Right atrium auricular region (tissue), 2 donors: ENCODE measurements around the gene HPCAL1. TPM values are rescaled to one million over a fixed set of nuclear protein-coding genes. Genes with fewer than 3 reads are reported as not detected.

Experiments
- DNase-seq: peaks from one replicate; pipeline ENCODE4 v3.0.0-alpha.2; 2019; ENCODE audit warnings: low spot score
- H3K27ac ChIP-seq, 2 donors: fragments of 200-600 bp; sonication (generic); 1 replicate in 1 of 2; 2 replicates in 1 of 2; pipeline ENCODE4 v1.5.1; 2016 to 2019
- H3K27me3 ChIP-seq, 2 donors: fragments of 200-600 bp; sonication (generic); one replicate each; pipeline versions ENCODE4 v1.5.1 to v1.6.0; 2017 to 2019
- H3K36me3 ChIP-seq: fragments of 200-600 bp; sonication (generic); one replicate; pipeline ENCODE4 v1.5.1; 2016
- H3K4me1 ChIP-seq, 2 donors: fragments of 200-600 bp; sonication (generic); one replicate each; pipeline versions ENCODE4 v1.5.1 to v1.6.0; 2017 to 2019
- H3K4me3 ChIP-seq, 2 donors: fragments of 200-600 bp; sonication (generic); 1 replicate in 1 of 2; 2 replicates in 1 of 2; pipeline ENCODE4 v1.5.1; 2017 to 2019; ENCODE audit warnings: mild to moderate bottlenecking in 1 of 2, moderate library complexity in 1 of 2
- H3K9me3 ChIP-seq, 2 donors: fragments of 200-600 bp; sonication (generic); one replicate each; pipeline ENCODE4 v1.5.1; 2019
- total RNA-seq, 2 donors: library from RNA; depleted of rRNA; stranded (reverse); fragments of >200 nt; gene quantifications; one replicate each; pipeline ENCODE4 v1.1.0, GENCODE V29; 2016
- TF ChIP-seq, protein P1 (sequence below), 2 donors: fragments of 200-600 bp; sonication (generic); IDR thresholded peaks; one replicate each; pipeline ENCODE4 v1.5.1; 2019; ENCODE audit warnings: antibody characterized with exemption in 2 of 2

HPCAL1 gene
- total RNA-seq, 2 donors from 2014 or later = 28.7 to 35.5 TPM

DNA sequence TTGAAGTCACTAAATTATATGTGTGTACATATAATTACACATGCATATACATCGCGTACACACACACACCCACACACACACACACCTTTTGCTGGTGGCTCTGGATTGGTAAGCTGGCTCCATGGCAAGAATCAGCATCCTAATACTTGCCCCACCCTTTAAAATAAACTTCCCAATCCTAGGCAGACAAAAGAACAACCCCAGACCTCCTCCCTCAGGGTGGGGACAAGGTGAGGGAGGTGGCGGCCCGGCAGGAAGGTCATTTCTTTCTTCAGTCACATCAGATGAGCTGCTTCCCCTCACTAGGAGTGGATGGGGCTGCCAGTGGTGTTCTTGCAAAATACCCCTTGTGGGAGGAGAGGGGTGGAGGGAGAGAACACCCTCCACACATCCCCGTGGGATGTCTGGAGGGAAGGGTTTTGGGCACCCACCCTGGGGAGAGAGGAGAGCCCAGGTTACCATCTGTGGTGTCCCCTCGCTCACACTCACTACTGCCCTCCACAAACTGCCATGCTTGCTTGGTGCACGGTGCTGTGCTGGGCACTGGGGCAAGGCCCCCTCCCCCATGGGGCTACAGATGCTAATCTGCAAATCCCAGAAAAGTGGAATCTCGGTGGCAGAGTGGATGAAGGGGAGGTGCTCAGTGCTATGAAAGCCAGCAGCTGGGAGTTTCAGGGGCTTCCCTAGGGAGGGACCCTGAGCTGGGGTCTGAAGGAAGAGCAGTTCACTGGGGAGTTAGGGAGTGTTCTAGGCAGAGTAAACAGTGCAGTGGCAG, 81.4 kb downstream of the HPCAL1 start:
- TF ChIP-seq, protein P1, sequence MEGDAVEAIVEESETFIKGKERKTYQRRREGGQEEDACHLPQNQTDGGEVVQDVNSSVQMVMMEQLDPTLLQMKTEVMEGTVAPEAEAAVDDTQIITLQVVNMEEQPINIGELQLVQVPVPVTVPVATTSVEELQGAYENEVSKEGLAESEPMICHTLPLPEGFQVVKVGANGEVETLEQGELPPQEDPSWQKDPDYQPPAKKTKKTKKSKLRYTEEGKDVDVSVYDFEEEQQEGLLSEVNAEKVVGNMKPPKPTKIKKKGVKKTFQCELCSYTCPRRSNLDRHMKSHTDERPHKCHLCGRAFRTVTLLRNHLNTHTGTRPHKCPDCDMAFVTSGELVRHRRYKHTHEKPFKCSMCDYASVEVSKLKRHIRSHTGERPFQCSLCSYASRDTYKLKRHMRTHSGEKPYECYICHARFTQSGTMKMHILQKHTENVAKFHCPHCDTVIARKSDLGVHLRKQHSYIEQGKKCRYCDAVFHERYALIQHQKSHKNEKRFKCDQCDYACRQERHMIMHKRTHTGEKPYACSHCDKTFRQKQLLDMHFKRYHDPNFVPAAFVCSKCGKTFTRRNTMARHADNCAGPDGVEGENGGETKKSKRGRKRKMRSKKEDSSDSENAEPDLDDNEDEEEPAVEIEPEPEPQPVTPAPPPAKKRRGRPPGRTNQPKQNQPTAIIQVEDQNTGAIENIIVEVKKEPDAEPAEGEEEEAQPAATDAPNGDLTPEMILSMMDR (IDR thresholded peaks at IDR 0.05) = no peak
- Histone ChIP-seq H3K4me1 (peaks cover 0 to 54% of the 10 kb centered on the region in 2 donors), H3K36me3 (no peaks in the 10 kb centered on the region), H3K4me3 (no peak overlapping the region), H3K9me3 (no peaks in the 10 kb centered on the region), H3K27me3 (no peaks in the 10 kb centered on the region), H3K27ac (no peak overlapping the region)
- DNase-seq = no peak

DNA sequence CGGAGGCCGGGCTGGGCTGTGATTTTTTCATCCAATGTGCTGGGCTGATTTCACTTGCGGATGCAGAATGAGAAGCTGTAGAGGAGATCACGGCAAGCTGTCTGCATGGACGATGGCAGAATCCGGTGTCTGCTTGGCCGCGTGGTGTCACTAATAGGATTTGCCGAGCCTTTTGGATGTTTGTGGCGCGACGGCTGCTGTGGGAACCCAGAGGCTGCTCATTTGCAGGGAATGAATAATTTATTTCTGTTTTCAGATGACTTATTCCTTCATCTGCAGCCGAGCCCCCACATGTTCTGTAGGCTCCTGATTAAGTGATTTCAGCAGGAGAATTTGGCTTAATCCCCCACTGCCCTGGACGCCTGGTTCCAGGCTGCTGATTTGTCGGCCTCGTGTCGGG, 82.8 kb downstream of the HPCAL1 start:
- H3K27ac ChIP-seq = no peak overlapping the region
- DNase-seq = no peak
- H3K36me3 ChIP-seq = no peaks in the 10 kb centered on the region
- H3K9me3 ChIP-seq = no peaks in the 10 kb centered on the region
- TF ChIP-seq, protein P1 (IDR thresholded peaks at IDR 0.05) = no peak
- H3K4me1 ChIP-seq = peaks cover 0 to 51% of the 10 kb centered on the region in 2 donors
- no peak overlapping the region for H3K4me3 ChIP-seq
- no peaks in the 10 kb centered on the region for H3K27me3 ChIP-seq

DNA sequence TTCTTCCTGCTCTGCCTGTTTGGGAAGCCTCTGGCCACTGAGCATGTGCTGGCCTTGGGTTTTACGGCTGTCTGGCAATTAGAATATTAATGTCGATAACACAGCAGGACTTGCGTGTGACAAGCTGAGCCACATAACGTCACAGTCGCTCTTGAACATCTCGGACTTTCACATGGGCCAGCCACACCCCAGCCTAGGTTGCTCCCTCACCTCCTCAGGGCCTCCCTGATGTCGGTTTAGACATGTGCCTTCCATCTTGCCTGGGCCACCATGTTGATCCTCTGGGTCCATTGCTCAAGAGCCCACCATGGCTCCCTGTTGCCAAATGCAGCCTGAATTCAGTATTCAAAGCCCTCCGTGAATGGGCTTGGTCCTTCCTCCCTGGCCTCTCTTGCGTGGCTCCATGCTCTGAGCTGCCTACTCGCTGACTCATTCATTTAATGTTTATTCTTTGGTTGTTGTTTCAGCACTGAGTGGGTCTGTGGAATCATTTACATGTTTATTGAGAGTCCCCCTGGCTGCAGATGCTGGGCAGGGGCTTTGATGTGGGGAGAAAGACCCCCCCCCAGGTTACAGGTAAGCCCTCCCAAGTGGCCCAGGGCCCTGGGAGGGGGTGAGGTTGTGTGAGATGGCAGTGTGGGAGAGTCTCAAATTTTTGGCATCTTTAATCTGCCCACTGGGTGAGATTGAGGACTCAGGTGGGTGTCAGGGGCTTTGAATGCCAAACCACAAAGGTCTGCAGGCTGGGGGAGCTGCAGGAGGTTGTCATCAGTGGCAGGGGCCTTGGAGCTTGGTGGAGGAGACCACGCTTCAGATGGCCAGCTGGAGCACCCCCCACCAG, 83.4 kb downstream of the HPCAL1 start:
- Histone ChIP-seq H3K4me3 (no peak overlapping the region), H3K4me1 (peaks cover 0 to 44% of the 10 kb centered on the region in 2 donors), H3K27me3 (no peaks in the 10 kb centered on the region), H3K9me3 (no peaks in the 10 kb centered on the region), H3K36me3 (no peaks in the 10 kb centered on the region), H3K27ac (no peak overlapping the region)
- DNase-seq = no peak
- TF ChIP-seq, protein P1 (IDR thresholded peaks at IDR 0.05) = no peak

DNA sequence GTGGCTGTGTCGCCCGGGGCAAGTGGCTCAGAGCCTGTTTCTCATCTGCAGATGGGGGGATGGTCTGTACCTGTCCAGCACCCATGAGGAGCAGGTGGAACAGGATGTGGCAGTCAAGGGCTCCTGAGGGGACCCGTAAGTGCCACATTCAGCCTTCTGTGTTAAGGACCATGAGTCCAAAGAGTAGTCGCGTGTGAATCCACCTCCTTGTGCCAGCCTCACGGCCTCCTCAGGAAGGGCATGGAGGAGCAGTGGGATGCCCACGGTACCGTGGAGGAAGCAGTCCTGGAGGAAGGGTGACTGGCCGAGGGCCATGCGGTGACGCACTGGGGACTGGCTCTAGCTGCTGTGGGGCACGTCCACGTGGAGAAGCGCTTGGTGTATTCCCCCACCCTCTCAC, 84.3 kb downstream of the HPCAL1 start:
- Histone ChIP-seq H3K4me3 (no peak overlapping the region), H3K4me1 (peaks cover 0 to 37% of the 10 kb centered on the region in 2 donors), H3K27ac (no peak overlapping the region), H3K9me3 (no peaks in the 10 kb centered on the region), H3K27me3 (no peaks in the 10 kb centered on the region), H3K36me3 (no peaks in the 10 kb centered on the region)
- no peak for DNase-seq
- TF ChIP-seq, protein P1 (IDR thresholded peaks at IDR 0.05) = no peak

DNA sequence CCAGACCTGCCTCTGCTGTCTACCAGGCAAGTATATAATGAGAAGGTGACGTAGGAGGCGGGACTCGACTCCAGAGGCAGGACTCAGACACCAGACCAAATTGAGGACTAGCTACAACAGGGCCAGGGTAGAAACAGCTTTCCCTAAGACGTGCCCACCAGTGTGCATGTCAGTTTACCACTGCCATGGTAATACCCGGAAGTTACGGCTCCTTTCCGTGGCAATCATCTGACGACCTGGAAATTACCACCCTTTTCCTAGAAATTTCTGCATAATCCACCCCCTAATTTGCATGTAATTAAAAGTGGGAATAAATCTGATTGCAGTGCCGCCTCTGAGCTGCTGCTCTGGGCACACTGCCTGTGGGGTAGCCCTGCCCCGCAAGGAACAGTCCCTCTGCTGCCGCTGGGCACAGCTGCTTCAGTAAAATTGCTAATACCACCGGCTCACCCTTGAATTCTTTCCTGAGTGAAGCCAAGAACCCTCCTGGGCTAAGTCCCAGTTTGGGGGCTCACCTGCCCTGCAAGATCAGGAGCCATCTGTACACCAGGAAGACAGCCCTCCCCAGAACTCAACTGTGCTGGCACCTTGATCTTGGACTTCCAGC, 86.4 kb downstream of the HPCAL1 start:
- DNase-seq = no peak
- Histone ChIP-seq H3K9me3 (no peaks in the 10 kb centered on the region), H3K27me3 (no peaks in the 10 kb centered on the region), H3K4me1 (peaks cover 0 to 24% of the 10 kb centered on the region in 2 donors), H3K4me3 (no peak overlapping the region), H3K36me3 (no peaks in the 10 kb centered on the region), H3K27ac (no peak overlapping the region)
- TF ChIP-seq, protein P1 (IDR thresholded peaks at IDR 0.05) = no peak
